ENCODE results near the gene HDLBP.
"Not testable (repeated sequence)": the region's sequence is repeated elsewhere in the genome, so short reads cannot be mapped to it uniquely, and the experiment has no call there.

- not testable (repeated sequence) for TF ChIP-seq CTCF (IDR thresholded peaks at IDR 0.05; ENCODE audit: insufficient read depth, low read length, poor library complexity, severe bottlenecking); EZH2phosphoT487 (conservative IDR thresholded peaks at IDR 0.05; ENCODE audit: low read length)
Measured at GRCh38 chr2:241293378-241293797, 22.1 kb downstream of the HDLBP start.

Data from SU-DHL-6 (cell line).